GM12864 (cell line): ENCODE results near the gene ATP1A3.

Experiments
- DNase-seq: peaks from one replicate; pipeline ENCODE4 v3.0.0-alpha.2; 2011; ENCODE audit warnings: low read depth
- H3K4me3 ChIP-seq: 2 replicates; pipeline ENCODE4 v1.5.1; 2011; ENCODE audit warnings: mild to moderate bottlenecking, low read depth, low read length, control low read depth
- TF ChIP-seq, protein P1 (sequence below): IDR thresholded peaks from 2 replicates; pipeline ENCODE4 v1.5.1; 2011; ENCODE audit warnings: low read depth, mild to moderate bottlenecking, moderate library complexity, low read length, control low read depth, inconsistent platforms; ENCODE audit errors: missing control alignments

The ATP1A3 gene

DNA sequence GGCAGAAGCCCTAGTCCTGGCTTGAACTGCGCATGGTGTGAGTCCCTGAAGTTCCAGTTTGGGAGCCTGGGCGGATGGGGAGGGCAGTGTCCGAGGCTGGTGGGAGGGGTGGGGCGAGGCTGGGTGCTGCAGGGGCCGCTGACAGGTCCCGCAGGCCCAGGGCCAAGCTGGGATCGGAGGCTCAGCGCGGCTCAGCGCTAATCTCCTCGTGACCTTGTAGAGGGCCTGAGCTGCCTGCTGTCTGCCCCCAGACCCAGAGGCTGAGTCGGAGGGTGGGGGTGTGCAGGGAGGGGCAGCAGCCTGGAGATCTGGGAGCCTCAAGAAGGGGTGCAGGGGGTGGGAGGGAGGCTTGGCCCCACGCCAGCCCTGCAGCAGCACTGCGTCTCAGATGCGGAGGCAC lies 3.0 kb downstream of the ATP1A3 start:
- TF ChIP-seq, protein P1, sequence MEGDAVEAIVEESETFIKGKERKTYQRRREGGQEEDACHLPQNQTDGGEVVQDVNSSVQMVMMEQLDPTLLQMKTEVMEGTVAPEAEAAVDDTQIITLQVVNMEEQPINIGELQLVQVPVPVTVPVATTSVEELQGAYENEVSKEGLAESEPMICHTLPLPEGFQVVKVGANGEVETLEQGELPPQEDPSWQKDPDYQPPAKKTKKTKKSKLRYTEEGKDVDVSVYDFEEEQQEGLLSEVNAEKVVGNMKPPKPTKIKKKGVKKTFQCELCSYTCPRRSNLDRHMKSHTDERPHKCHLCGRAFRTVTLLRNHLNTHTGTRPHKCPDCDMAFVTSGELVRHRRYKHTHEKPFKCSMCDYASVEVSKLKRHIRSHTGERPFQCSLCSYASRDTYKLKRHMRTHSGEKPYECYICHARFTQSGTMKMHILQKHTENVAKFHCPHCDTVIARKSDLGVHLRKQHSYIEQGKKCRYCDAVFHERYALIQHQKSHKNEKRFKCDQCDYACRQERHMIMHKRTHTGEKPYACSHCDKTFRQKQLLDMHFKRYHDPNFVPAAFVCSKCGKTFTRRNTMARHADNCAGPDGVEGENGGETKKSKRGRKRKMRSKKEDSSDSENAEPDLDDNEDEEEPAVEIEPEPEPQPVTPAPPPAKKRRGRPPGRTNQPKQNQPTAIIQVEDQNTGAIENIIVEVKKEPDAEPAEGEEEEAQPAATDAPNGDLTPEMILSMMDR, result no peak
- DNase-seq, result no peak
- H3K4me3 ChIP-seq, result no peak overlapping the region

- TF ChIP-seq, protein P1, result no peak
- no peak overlapping the region for H3K4me3 ChIP-seq
- DNase-seq, result no peak
Observed at GRCh38 chr19:41990615-41991014, 3.4 kb downstream of the ATP1A3 start.

- DNase-seq, result no peak
- no peak overlapping the region for H3K4me3 ChIP-seq
- TF ChIP-seq, protein P1, result no peak
Observed at GRCh38 chr19:41990028-41990427, 4.0 kb downstream of the ATP1A3 start.

GRCh38 chr19:41988947-41989346 lies 5.1 kb downstream of the ATP1A3 start:
- TF ChIP-seq, protein P1, result no peak

GRCh38 chr19:41987141-41987860 lies 6.7 kb downstream of the ATP1A3 start:
- no peak overlapping the region for H3K4me3 ChIP-seq
- no peak for DNase-seq
- TF ChIP-seq, protein P1, result no peak

More at GRCh38 chr19:41988947-41989346, 5.1 kb downstream of the ATP1A3 start:
- DNase-seq, result no peak
- no peak overlapping the region for H3K4me3 ChIP-seq

DNA sequence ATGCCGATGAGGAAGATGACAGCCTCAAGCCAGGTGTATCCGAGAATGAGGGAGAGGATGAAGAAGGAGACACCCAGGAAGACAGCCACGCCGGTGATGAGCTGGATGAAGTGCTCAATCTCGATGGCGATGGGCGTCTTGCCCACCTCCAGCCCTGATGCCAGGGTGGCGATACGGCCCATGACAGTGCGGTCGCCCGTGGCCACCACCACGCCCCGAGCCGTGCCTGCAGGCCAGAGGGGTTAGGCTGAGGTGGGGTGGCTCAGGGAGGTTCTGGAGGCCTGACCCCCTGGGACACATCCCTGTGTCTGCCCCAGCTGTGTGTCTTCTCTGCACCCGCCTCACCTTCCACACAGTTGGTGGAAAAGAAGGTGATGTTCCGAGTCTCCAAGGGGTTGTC lies 9.1 kb downstream of the ATP1A3 start:
- DNase-seq, result no peak
- no peak overlapping the region for H3K4me3 ChIP-seq
- TF ChIP-seq, protein P1, result no peak

- no peak overlapping the region for H3K4me3 ChIP-seq
- DNase-seq, result no peak
- TF ChIP-seq, protein P1, result no peak
Observed at GRCh38 chr19:41981724-41982123, 12.3 kb downstream of the ATP1A3 start.
